ENCODE measurements around the gene FAM174B. TPM values are rescaled to one million over a fixed set of nuclear protein-coding genes. Genes with fewer than 3 reads are reported as not detected.

FAM174B gene
- total and polyA plus RNA-seq, 2 experiments from 2014 or later = 15.0 to 21.8 TPM

DNA sequence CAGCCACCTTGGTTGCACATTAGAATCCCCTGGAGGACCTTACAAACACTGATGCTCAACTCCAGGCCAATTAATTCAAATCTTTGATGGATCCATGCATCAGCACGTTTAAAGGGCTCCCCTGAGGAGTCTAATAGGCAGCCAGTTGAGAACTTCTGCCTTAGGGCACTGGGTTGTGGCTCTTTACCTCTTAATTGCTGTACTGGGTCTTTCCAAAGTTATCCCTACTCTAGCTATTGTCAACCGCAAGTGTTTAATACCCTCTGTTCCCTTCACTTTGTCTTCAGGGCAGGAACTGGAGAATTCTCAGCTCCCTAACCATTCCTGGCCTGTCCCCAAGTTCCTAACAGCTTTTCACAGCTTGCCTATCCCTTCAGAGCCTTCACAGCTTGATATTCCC, 15.0 kb upstream of the FAM174B start:
- H2AFZ ChIP-seq = no peak overlapping the region
- H4K20me1 ChIP-seq (replicated peaks; ENCODE audit: insufficient read depth) = no peaks in the 10 kb centered on the region
- H3K4me3 Mint-ChIP-seq = no peak overlapping the region
- H3K36me3 Mint-ChIP-seq (ENCODE audit: low read depth) = no peaks in the 10 kb centered on the region
- no peaks in the 10 kb centered on the region for H3K36me3 ChIP-seq (ENCODE audit: insufficient read depth)
- H3K4me1 Mint-ChIP-seq = peaks cover 31% of the 10 kb centered on the region
- DNase-seq (ENCODE audit: low spot score) (no peak), ATAC-seq (peak; percentile 50)
- H3F3A ChIP-seq (replicated peaks; ENCODE audit: low read depth) = no peaks in the 10 kb centered on the region
- no peaks in the 10 kb centered on the region for H3K79me2 ChIP-seq (replicated peaks; ENCODE audit: insufficient read depth)
- peaks cover 9% of the 10 kb centered on the region for H3K27me3 Mint-ChIP-seq (ENCODE audit: insufficient read depth, low read depth, poor library complexity)
- H3K4me3 ChIP-seq = no peak overlapping the region
- H3K9me2 ChIP-seq (ENCODE audit: insufficient read depth) = no peaks in the 10 kb centered on the region
- H3K27ac Mint-ChIP-seq = no peak overlapping the region
- H3K4me2 ChIP-seq = no peak overlapping the region
- H3K4me1 ChIP-seq (ENCODE audit: insufficient read depth) = peaks cover 14% of the 10 kb centered on the region
- no peak overlapping the region for H3K27ac ChIP-seq (ENCODE audit: low read depth)
- no peaks in the 10 kb centered on the region for H3K27me3 ChIP-seq (ENCODE audit: insufficient read depth)
- TF ChIP-seq CREB1 (CRISPR knock-in tag; IDR thresholded peaks at IDR 0.05; ENCODE audit: low read depth) = no peak
- TF ChIP-seq, protein P1, sequence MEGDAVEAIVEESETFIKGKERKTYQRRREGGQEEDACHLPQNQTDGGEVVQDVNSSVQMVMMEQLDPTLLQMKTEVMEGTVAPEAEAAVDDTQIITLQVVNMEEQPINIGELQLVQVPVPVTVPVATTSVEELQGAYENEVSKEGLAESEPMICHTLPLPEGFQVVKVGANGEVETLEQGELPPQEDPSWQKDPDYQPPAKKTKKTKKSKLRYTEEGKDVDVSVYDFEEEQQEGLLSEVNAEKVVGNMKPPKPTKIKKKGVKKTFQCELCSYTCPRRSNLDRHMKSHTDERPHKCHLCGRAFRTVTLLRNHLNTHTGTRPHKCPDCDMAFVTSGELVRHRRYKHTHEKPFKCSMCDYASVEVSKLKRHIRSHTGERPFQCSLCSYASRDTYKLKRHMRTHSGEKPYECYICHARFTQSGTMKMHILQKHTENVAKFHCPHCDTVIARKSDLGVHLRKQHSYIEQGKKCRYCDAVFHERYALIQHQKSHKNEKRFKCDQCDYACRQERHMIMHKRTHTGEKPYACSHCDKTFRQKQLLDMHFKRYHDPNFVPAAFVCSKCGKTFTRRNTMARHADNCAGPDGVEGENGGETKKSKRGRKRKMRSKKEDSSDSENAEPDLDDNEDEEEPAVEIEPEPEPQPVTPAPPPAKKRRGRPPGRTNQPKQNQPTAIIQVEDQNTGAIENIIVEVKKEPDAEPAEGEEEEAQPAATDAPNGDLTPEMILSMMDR (conservative IDR thresholded peaks at IDR 0.05; ENCODE audit: low read depth in 2 of 2) = no peak
- TF ChIP-seq ZNF114 (CRISPR knock-in tag; IDR thresholded peaks at IDR 0.05) = no peak
- TF ChIP-seq, protein P2, sequence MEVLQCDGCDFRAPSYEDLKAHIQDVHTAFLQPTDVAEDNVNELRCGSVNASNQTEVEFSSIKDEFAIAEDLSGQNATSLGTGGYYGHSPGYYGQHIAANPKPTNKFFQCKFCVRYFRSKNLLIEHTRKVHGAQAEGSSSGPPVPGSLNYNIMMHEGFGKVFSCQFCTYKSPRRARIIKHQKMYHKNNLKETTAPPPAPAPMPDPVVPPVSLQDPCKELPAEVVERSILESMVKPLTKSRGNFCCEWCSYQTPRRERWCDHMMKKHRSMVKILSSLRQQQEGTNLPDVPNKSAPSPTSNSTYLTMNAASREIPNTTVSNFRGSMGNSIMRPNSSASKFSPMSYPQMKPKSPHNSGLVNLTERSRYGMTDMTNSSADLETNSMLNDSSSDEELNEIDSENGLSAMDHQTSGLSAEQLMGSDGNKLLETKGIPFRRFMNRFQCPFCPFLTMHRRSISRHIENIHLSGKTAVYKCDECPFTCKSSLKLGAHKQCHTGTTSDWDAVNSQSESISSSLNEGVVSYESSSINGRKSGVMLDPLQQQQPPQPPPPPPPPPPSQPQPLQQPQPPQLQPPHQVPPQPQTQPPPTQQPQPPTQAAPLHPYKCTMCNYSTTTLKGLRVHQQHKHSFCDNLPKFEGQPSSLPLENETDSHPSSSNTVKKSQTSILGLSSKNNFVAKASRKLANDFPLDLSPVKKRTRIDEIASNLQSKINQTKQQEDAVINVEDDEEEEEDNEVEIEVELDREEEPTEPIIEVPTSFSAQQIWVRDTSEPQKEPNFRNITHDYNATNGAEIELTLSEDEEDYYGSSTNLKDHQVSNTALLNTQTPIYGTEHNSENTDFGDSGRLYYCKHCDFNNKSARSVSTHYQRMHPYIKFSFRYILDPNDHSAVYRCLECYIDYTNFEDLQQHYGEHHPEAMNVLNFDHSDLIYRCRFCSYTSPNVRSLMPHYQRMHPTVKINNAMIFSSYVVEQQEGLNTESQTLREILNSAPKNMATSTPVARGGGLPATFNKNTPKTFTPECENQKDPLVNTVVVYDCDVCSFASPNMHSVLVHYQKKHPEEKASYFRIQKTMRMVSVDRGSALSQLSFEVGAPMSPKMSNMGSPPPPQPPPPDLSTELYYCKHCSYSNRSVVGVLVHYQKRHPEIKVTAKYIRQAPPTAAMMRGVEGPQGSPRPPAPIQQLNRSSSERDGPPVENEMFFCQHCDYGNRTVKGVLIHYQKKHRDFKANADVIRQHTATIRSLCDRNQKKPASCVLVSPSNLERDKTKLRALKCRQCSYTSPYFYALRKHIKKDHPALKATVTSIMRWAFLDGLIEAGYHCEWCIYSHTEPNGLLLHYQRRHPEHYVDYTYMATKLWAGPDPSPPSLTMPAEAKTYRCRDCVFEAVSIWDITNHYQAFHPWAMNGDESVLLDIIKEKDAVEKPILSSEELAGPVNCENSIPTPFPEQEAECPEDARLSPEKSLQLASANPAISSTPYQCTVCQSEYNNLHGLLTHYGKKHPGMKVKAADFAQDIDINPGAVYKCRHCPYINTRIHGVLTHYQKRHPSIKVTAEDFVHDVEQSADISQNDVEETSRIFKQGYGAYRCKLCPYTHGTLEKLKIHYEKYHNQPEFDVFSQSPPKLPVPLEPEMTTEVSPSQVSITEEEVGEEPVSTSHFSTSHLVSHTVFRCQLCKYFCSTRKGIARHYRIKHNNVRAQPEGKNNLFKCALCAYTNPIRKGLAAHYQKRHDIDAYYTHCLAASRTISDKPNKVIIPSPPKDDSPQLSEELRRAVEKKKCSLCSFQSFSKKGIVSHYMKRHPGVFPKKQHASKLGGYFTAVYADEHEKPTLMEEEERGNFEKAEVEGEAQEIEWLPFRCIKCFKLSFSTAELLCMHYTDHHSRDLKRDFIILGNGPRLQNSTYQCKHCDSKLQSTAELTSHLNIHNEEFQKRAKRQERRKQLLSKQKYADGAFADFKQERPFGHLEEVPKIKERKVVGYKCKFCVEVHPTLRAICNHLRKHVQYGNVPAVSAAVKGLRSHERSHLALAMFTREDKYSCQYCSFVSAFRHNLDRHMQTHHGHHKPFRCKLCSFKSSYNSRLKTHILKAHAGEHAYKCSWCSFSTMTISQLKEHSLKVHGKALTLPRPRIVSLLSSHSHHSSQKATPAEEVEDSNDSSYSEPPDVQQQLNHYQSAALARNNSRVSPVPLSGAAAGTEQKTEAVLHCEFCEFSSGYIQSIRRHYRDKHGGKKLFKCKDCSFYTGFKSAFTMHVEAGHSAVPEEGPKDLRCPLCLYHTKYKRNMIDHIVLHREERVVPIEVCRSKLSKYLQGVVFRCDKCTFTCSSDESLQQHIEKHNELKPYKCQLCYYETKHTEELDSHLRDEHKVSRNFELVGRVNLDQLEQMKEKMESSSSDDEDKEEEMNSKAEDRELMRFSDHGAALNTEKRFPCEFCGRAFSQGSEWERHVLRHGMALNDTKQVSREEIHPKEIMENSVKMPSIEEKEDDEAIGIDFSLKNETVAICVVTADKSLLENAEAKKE (CRISPR knock-in tag; IDR thresholded peaks at IDR 0.05) = no peak
- no peak for TF ChIP-seq NANOG (IDR thresholded peaks at IDR 0.05; ENCODE audit: borderline replicate concordance)
- TF ChIP-seq POLR2AphosphoS5 (IDR thresholded peaks at IDR 0.05; ENCODE audit: low read depth) = no peak
- no peak for TF ChIP-seq STAT1 (IDR thresholded peaks at IDR 0.05; ENCODE audit: unreplicated experiment)
- no peaks in the 10 kb centered on the region; the same call in 2 of the 3 replicates for H3K9me3 Mint-ChIP-seq

Data from GM23338 (cell line).